H1 (cell line): ENCODE data around the gene CD59. TPM values are rescaled to one million over a fixed set of nuclear protein-coding genes. Genes with fewer than 3 reads are reported as not detected.

Source experiments
- CTCF ChIA-PET: fragments of 300-600 bp; sonication (Branson Sonifier 250); formaldehyde crosslinking; loops from one replicate; lab custom pipeline; 2021; ENCODE audit not compliant: partially characterized antibody; lab: Charles Lee
- POLR2A ChIA-PET: fragments of 300-600 bp; sonication (Branson Sonifier 250); formaldehyde crosslinking; loops from one replicate; lab custom pipeline; 2021; ENCODE audit warnings: inconsistent platforms; ENCODE audit not compliant: partially characterized antibody; lab: Charles Lee
- DNase-seq, 2 experiments: peaks; one replicate each; pipeline versions ENCODE4 v3.0.0 to v3.0.0-alpha.2; 2010 to 2022; ENCODE audit warnings: low spot score in 2 of 2, low read depth in 1 of 2, mixed read lengths in 1 of 2
- FAIRE-seq: peaks from 2 replicates; lab custom pipeline; 2011; peaks lifted over from hg19 to GRCh38; lab: Jason Lieb, UNC
- H2AFZ ChIP-seq: 2 replicates; pipeline ENCODE4 v1.8.1; 2012; ENCODE audit warnings: low read length, inconsistent platforms
- H2AK5ac ChIP-seq: 2 replicates; pipeline ENCODE4 v1.6.1; 2013; ENCODE audit warnings: low read depth, low read length
- H2BK120ac ChIP-seq: replicated peaks from 2 replicates; pipeline ENCODE3; 2013; ENCODE audit warnings: low read depth, low read length, inconsistent platforms
- H2BK12ac ChIP-seq: 2 replicates; pipeline ENCODE4 v1.6.1; 2013; ENCODE audit warnings: low read depth, low read length
- H2BK15ac ChIP-seq: 2 replicates; pipeline ENCODE4 v1.6.1; 2013; ENCODE audit warnings: low read length
- H2BK20ac ChIP-seq: 2 replicates; pipeline ENCODE4 v1.6.1; 2013; ENCODE audit warnings: low read length
- H2BK5ac ChIP-seq: 2 replicates; pipeline ENCODE4 v1.6.1; 2013; ENCODE audit warnings: low read depth, low read length
- H3K14ac ChIP-seq: 2 replicates; pipeline ENCODE4 v1.6.1; 2013; ENCODE audit warnings: inconsistent platforms; ENCODE audit not compliant: insufficient read length
- H3K18ac ChIP-seq: 2 replicates; pipeline ENCODE4 v1.6.1; 2013; ENCODE audit warnings: low read length; ENCODE audit errors: extremely low read depth
- H3K23ac ChIP-seq: 2 replicates; pipeline ENCODE4 v1.6.1; 2013; ENCODE audit warnings: inconsistent platforms; ENCODE audit not compliant: insufficient read length
- H3K23me2 ChIP-seq: 2 replicates; pipeline ENCODE4 v1.6.1; 2013; ENCODE audit warnings: low read depth, low read length
- H3K27ac ChIP-seq: 2 replicates; pipeline ENCODE4 v1.6.1; 2011; ENCODE audit warnings: low read depth, low read length, inconsistent platforms
- H3K27me3 ChIP-seq, 4 experiments: replicated peaks in 1 of 4; 1 replicate in 1 of 4; 2 replicates in 3 of 4; pipeline versions ENCODE4 v1.6.1 to v1.8.1; 2011 to 2013; ENCODE audit warnings: low read length in 3 of 4, mild to moderate bottlenecking in 3 of 4, inconsistent platforms in 2 of 4, mixed read lengths in 2 of 4, moderate library complexity in 1 of 4; ENCODE audit not compliant: control insufficient read depth in 3 of 4, insufficient read depth in 3 of 4; ENCODE audit errors: extremely low read depth in 1 of 4
- H3K36me3 ChIP-seq, 4 experiments: 2 replicates each; pipeline versions ENCODE4 v1.6.1 to v1.8.1; 2011 to 2013; ENCODE audit warnings: mild to moderate bottlenecking in 4 of 4, low read length in 3 of 4, moderate library complexity in 2 of 4, control low read depth in 1 of 4, inconsistent platforms in 1 of 4; ENCODE audit not compliant: insufficient read depth in 4 of 4, control insufficient read depth in 2 of 4
- H3K4ac ChIP-seq: replicated peaks from 2 replicates; pipeline ENCODE3; 2013; ENCODE audit warnings: low read length, low read depth, mixed read lengths, inconsistent platforms; ENCODE audit not compliant: insufficient read length
- H3K4me1 ChIP-seq, 4 experiments: replicated peaks in 1 of 4; 1 replicate in 1 of 4; 2 replicates in 3 of 4; pipeline versions ENCODE4 v1.6.1 to v1.8.1; 2011 to 2013; ENCODE audit warnings: low read length in 3 of 4, inconsistent platforms in 2 of 4, mixed read lengths in 1 of 4; ENCODE audit not compliant: insufficient read depth in 4 of 4, control insufficient read depth in 3 of 4
- H3K4me2 ChIP-seq, 2 experiments: 2 replicates each; pipeline versions ENCODE4 v1.6.1 to v1.8.1; 2011 to 2013; ENCODE audit warnings: low read depth in 2 of 2, low read length in 2 of 2, control low read depth in 1 of 2, inconsistent platforms in 1 of 2, mild to moderate bottlenecking in 1 of 2; ENCODE audit not compliant: insufficient read depth in 1 of 2
- H3K4me3 ChIP-seq, 4 experiments: fragments of 200-600, 300-600 bp in 1 of 4; sonication (generic), shearing (Covaris generic), sonication (Bioruptor Twin) in 1 of 4; 2 replicates each; pipeline versions ENCODE4 v1.5.1 to v1.8.1; 2011 to 2016; ENCODE audit warnings: low read length in 4 of 4, low read depth in 3 of 4, control low read depth in 2 of 4, inconsistent platforms in 2 of 4, mild to moderate bottlenecking in 2 of 4, mixed read lengths in 1 of 4, moderate library complexity in 1 of 4; ENCODE audit not compliant: insufficient read depth in 2 of 4; ENCODE audit errors: extremely low read depth in 1 of 4
- H3K56ac ChIP-seq: replicated peaks from 2 replicates; pipeline ENCODE3; 2013; ENCODE audit warnings: low read depth, mild to moderate bottlenecking, mixed read lengths, low read length, inconsistent platforms; ENCODE audit not compliant: insufficient read length
- H3K79me1 ChIP-seq: 2 replicates; pipeline ENCODE4 v1.6.1; 2013; ENCODE audit warnings: low read depth, low read length, control low read depth
- H3K79me2 ChIP-seq, 2 experiments: 2 replicates each; pipeline versions ENCODE4 v1.6.1 to v1.8.1; 2012 to 2013; ENCODE audit warnings: low read length in 2 of 2, mild to moderate bottlenecking in 2 of 2, inconsistent platforms in 1 of 2; ENCODE audit not compliant: insufficient read depth in 2 of 2, control insufficient read depth in 1 of 2
- H3K9ac ChIP-seq, 4 experiments: replicated peaks in 1 of 4; 1 replicate in 1 of 4; 2 replicates in 3 of 4; pipeline versions ENCODE4 v1.6.1 to v1.8.1; 2011 to 2013; ENCODE audit warnings: low read depth in 3 of 4, low read length in 3 of 4, control low read depth in 2 of 4, mild to moderate bottlenecking in 2 of 4, moderate library complexity in 2 of 4, inconsistent platforms in 1 of 4; ENCODE audit errors: extremely low read depth in 1 of 4
- H3K9me3 ChIP-seq, 2 experiments: 2 replicates each; pipeline versions ENCODE4 v1.6.1 to v1.8.1; 2012 to 2013; ENCODE audit warnings: mild to moderate bottlenecking in 2 of 2, moderate library complexity in 2 of 2, control low read depth in 1 of 2, inconsistent platforms in 1 of 2, low read depth in 1 of 2, low read length in 1 of 2, mixed read lengths in 1 of 2; ENCODE audit not compliant: insufficient read depth in 2 of 2
- H4K20me1 ChIP-seq, 2 experiments: replicated peaks in 1 of 2; 2 replicates each; pipeline versions ENCODE3 to v1.8.1; 2011 to 2013; ENCODE audit warnings: inconsistent platforms in 2 of 2, low read length in 2 of 2, mild to moderate bottlenecking in 1 of 2; ENCODE audit not compliant: insufficient read depth in 2 of 2, control insufficient read depth in 1 of 2
- H4K5ac ChIP-seq: 2 replicates; pipeline ENCODE4 v1.6.1; 2013; ENCODE audit warnings: low read length, low read depth, mixed read lengths, inconsistent platforms; ENCODE audit not compliant: insufficient read length
- H4K8ac ChIP-seq: 2 replicates; pipeline ENCODE4 v1.8.0; 2013; ENCODE audit warnings: mild to moderate bottlenecking, moderate library complexity, low read length, inconsistent platforms; ENCODE audit not compliant: insufficient read depth; ENCODE audit errors: extremely low read depth
- H4K91ac ChIP-seq: replicated peaks from 2 replicates; pipeline ENCODE3; 2013; ENCODE audit warnings: low read length, mixed read lengths, inconsistent platforms; ENCODE audit not compliant: insufficient read length
- EGR1 ChIP-seq: IDR thresholded peaks from 2 replicates; pipeline ENCODE4 v1.6.1; 2011; ENCODE audit warnings: low read depth, low read length, borderline replicate concordance
- TAF7 ChIP-seq: optimal IDR thresholded peaks from 2 replicates; pipeline ENCODE3; 2011; ENCODE audit warnings: low read depth, mild to moderate bottlenecking, inconsistent platforms, low read length, moderate library complexity, borderline replicate concordance
- WGBS, 2 experiments: shearing (Covaris generic) in 1 of 2; methylation state at CpG; one replicate each; pipeline versions ENCODE4 v1.1.6 to v1.1.7; 2013 to 2015; ENCODE audit warnings: low lambda C conversion rate in 2 of 2, mixed read lengths in 2 of 2, inconsistent platforms in 1 of 2, low coverage in 1 of 2, missing lambda C conversion rate in 1 of 2; ENCODE audit not compliant: insufficient replicate concordance in 2 of 2, insufficient coverage in 1 of 2, insufficient read length in 1 of 2; ENCODE audit errors: extremely low coverage in 1 of 2, missing lambda C conversion rate in 1 of 2; 5-methylcytosine and 5-hydroxymethylcytosine counted together
- polyA plus RNA-seq, 7 experiments: library from polyadenylated mRNA; depleted of rRNA in 3 of 7; stranded (reverse) in 5 of 7; unstranded in 2 of 7; fragments of >200 nt in 5 of 7; fragments of 200-250 nt in 2 of 7; gene quantifications; 1 replicate in 5 of 7; 2 replicates in 1 of 7; 4 replicates in 1 of 7; pipeline versions ENCODE4 v1.2.1 to v1.2.3, GENCODE V29; 2011 to 2013; ENCODE audit warnings: missing spikeins in 2 of 7, mixed read lengths in 2 of 7
- total RNA-seq: library from RNA; stranded (reverse); fragmentation: NEBNext Ultra II Directional; extraction: Animal tissue kit (Norgen Biotek cat#: 25700); gene quantifications from 2 replicates; pipeline ENCODE4 v1.2.1, GENCODE V29; 2021

CD59 gene
- total and polyA plus RNA-seq, 2 of the 8 experiments (the other 6 are each of a cell fraction or from before 2014, with no cell fraction given) = 63.1 to 90.3 TPM

GRCh38 chr11:33731723-33732531 lies 4.3 kb downstream of the CD59 start:
- Histone ChIP-seq H3K23ac (no peak overlapping the region), H3K4me1 (peaks cover 3 to 8% (median 5%) of the 10 kb centered on the region in 4 experiments; a peak in 5 of 7 replicates), H3K27ac (no peak overlapping the region), H2BK5ac (no peak overlapping the region), H4K5ac (no peak overlapping the region), H3K79me2 (peaks cover 2 to 41% of the 10 kb centered on the region in 2 experiments; a peak in 3 of 4 replicates), H2BK120ac (no peak overlapping the region), H2BK15ac (no peak overlapping the region), H4K91ac (no peak overlapping the region), H3K27me3 (peaks cover 0 to 6% (median 4%) of the 10 kb centered on the region in 4 experiments; a peak in 3 of 7 replicates), H3K23me2 (peaks cover 6% of the 10 kb centered on the region), H3K79me1 (no peaks in the 10 kb centered on the region), H3K56ac (no peak overlapping the region), H2BK20ac (no peak overlapping the region), H4K20me1 (peaks cover 3 to 12% of the 10 kb centered on the region in 2 experiments), H2AK5ac (no peak overlapping the region), H3K9ac (no peak overlapping the region), H3K4me3 (no peak overlapping the region), H3K4ac (no peak overlapping the region), H3K9me3 (no peaks in the 10 kb centered on the region), H3K14ac (no peak overlapping the region), H3K4me2 (no peak overlapping the region), H2AFZ (no peak overlapping the region), H4K8ac (no peak overlapping the region), H3K18ac (no peak overlapping the region)
- WGBS, 2 experiments = 84% methylated on average over 9 of the region's 9 CpGs; no CpG with 5 or more reads in 1 of the 2 experiments
- no peak for FAIRE-seq
- no peak for DNase-seq
- CTCF ChIA-PET = no interaction called here
- TF ChIP-seq EGR1 (no peak), TAF7 (no peak)
- TF ChIP-seq, all 59 proteins: peak for 0
- POLR2A ChIA-PET = no interaction called here
- H3K36me3 ChIP-seq = no peaks in the 10 kb centered on the region; a peak in 1 of 8 replicates
- H2BK12ac ChIP-seq = no peak overlapping the region
